Caco-2 (cell line): ENCODE results near the gene LBX1. TPM values are rescaled to one million over a fixed set of nuclear protein-coding genes. Genes with fewer than 3 reads are reported as not detected.

ENCODE experiments used
- BruUV-seq: library from RNA; stranded (reverse); fragments of 400-500 nt; replicated peaks from 2 replicates; lab custom pipeline; 2021; lab: Mats Ljungman, UMichigan
- CTCF ChIA-PET: fragments of 300-600 bp; sonication (Branson Sonifier 250); formaldehyde crosslinking; loops from one replicate; lab custom pipeline; 2022; ENCODE audit warnings: antibody characterized with exemption; lab: Charles Lee
- POLR2A ChIA-PET: fragments of 300-600 bp; sonication (Branson Sonifier 250); formaldehyde crosslinking; loops from one replicate; lab custom pipeline; 2022; ENCODE audit warnings: antibody characterized with exemption; lab: Charles Lee
- DNase-seq, 2 experiments: peaks; one replicate each; pipeline versions ENCODE4 v3.0.0 to v3.0.0-alpha.2; 2020 to 2022
- H3K27me3 ChIP-seq: replicated peaks from 2 replicates; pipeline ENCODE4 v1.6.0; 2011; ENCODE audit warnings: low read length; ENCODE audit not compliant: control insufficient read depth, insufficient read depth
- H3K36me3 ChIP-seq: 2 replicates; pipeline ENCODE4 v1.5.1; 2011; ENCODE audit warnings: low read length; ENCODE audit not compliant: control insufficient read depth, insufficient read depth
- H3K4me1 ChIP-seq: fragments of 250-450 bp; sonication (Bioruptor Pico); 2 replicates; pipeline ENCODE4 v1.5.1; 2020; ENCODE audit warnings: mild to moderate bottlenecking
- H3K4me3 ChIP-seq: 2 replicates; pipeline ENCODE4 v1.5.1; 2011; ENCODE audit warnings: low read depth, mild to moderate bottlenecking, control low read depth, low read length
- H3K9me3 ChIP-seq: fragments of 250-450 bp; sonication (Bioruptor Pico); 2 replicates; pipeline ENCODE4 v1.5.1; 2020; ENCODE audit warnings: mild to moderate bottlenecking, moderate library complexity
- H3K27ac Mint-ChIP-seq: one replicate; pipeline ENCODE4 v1.8.0; 2022; ENCODE audit warnings: mixed read lengths; ENCODE audit not compliant: unreplicated experiment
- H3K27me3 Mint-ChIP-seq: one replicate; pipeline ENCODE4 v1.8.0; 2022; ENCODE audit warnings: mixed read lengths; ENCODE audit not compliant: insufficient read depth, unreplicated experiment
- H3K36me3 Mint-ChIP-seq: one replicate; pipeline ENCODE4 v1.8.0; 2022; ENCODE audit warnings: mild to moderate bottlenecking, mixed read lengths; ENCODE audit not compliant: insufficient read depth, unreplicated experiment
- H3K4me1 Mint-ChIP-seq: one replicate; pipeline ENCODE4 v1.8.0; 2022; ENCODE audit warnings: low read depth, mixed read lengths; ENCODE audit not compliant: unreplicated experiment
- H3K4me3 Mint-ChIP-seq: one replicate; pipeline ENCODE4 v1.8.0; 2022; ENCODE audit warnings: mild to moderate bottlenecking, moderate library complexity, mixed read lengths; ENCODE audit not compliant: unreplicated experiment
- H3K9me3 Mint-ChIP-seq: one replicate; pipeline ENCODE4 v1.8.0; 2022; ENCODE audit warnings: mixed read lengths; ENCODE audit not compliant: unreplicated experiment
- CTCF ChIP-seq, 2 experiments: fragments of 200-600 bp in 1 of 2; IDR thresholded peaks; 1 replicate in 1 of 2; 2 replicates in 1 of 2; pipeline versions ENCODE4 v1.5.1 to v1.8.0; 2011 to 2022; ENCODE audit warnings: antibody characterized with exemption in 1 of 2, control low read depth in 1 of 2, inconsistent platforms in 1 of 2, low read depth in 1 of 2, low read length in 1 of 2, mild to moderate bottlenecking in 1 of 2, moderate library complexity in 1 of 2; ENCODE audit not compliant: insufficient read depth in 1 of 2, severe bottlenecking in 1 of 2, unreplicated experiment in 1 of 2
- intact Hi-C: fragments of 100-400 bp; cut with micrococcal nuclease; formaldehyde crosslinking; loops from one replicate; pipeline ENCODE4 v1.10.0; 2022; ENCODE audit not compliant: unreplicated experiment
- total RNA-seq: library from RNA; stranded (reverse); gene quantifications from 2 replicates; pipeline ENCODE4 v1.2.3, GENCODE V29; 2022

Gene LBX1
- total RNA-seq, 1 experiment from 2014 or later: not detected

- no peaks in the 10 kb centered on the region for H3K9me3 Mint-ChIP-seq
- peaks cover 14% of the 10 kb centered on the region for H3K4me1 Mint-ChIP-seq
- Histone ChIP-seq H3K4me1 (peaks cover 12% of the 10 kb centered on the region; the same call in 1 of the 2 replicates), H3K4me3 (peak overlapping the region; percentile 5; the same call in 1 of the 2 replicates), H3K9me3 (no peaks in the 10 kb centered on the region), H3K36me3 (no peaks in the 10 kb centered on the region), H3K27me3 (peaks cover 17% of the 10 kb centered on the region)
- TF ChIP-seq CTCF (IDR thresholded peaks at IDR 0.05; ENCODE audit: insufficient read depth in 1 of 2, low read depth in 1 of 2, low read length in 1 of 2, severe bottlenecking in 1 of 2, unreplicated experiment in 1 of 2): no peak
- peak overlapping the region; percentile 64 for H3K4me3 Mint-ChIP-seq
- intact Hi-C loops: no loop called here
- no peak for DNase-seq
- POLR2A ChIA-PET: no interaction called here
- H3K27me3 Mint-ChIP-seq: peaks cover 57% of the 10 kb centered on the region
- no peaks in the 10 kb centered on the region for H3K36me3 Mint-ChIP-seq
- CTCF ChIA-PET: interaction anchor here (2.7 kb wide), 1 partner anchor 15 kb away, joined by 6 read pairs; no protein-coding TSS in a partner anchor
- BruUV-seq: no TSS peak
- H3K27ac Mint-ChIP-seq: no peak overlapping the region
Measured at GRCh38 chr10:101228153-101228965, 904 bp downstream of the LBX1 start.

DNA sequence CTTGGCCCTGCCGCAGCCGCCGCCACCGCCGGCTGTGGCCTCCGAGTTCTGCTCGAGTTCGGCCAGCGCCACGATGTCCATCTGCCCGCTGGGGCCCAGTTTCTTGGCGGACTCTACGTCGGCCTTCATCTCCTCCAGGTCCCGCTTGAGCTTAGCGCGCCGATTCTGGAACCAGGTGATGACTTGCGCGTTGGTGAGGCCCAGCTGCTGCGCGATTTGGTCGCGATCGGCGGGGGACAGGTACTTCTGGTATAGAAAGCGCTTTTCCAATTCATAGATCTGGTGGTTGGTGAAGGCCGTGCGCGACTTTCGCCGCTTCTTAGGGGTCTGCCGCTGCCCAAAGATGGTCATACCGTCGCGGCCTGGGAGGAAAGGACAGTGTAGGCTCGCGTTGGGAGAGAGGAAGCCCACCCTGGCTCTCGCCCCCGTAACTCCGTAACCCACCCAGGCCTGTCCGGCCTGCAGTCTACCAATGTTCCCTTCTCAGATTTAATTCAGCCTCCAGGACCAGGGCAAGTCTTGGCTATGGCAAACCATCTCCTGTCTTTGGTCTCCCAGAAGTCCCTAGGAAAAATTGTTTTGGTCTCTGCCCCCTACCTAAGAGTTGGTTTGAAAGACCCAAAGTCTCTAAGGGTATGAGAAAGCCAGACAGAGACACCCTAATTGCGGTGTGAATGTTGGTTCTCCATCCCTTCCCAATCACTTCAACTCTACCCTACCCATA is 1.7 kb downstream of the LBX1 start:
- no peaks in the 10 kb centered on the region for H3K9me3 Mint-ChIP-seq
- intact Hi-C loops: no loop called here
- no TSS peak for BruUV-seq
- peaks cover 57% of the 10 kb centered on the region for H3K27me3 Mint-ChIP-seq
- H3K36me3 Mint-ChIP-seq: no peaks in the 10 kb centered on the region
- H3K27ac Mint-ChIP-seq: no peak overlapping the region
- ChIA-PET POLR2A (no interaction called here), CTCF (no interaction called here)
- Histone ChIP-seq H3K4me1 (peaks cover 12% of the 10 kb centered on the region; the same call in 1 of the 2 replicates), H3K9me3 (no peaks in the 10 kb centered on the region), H3K27me3 (peaks cover 17% of the 10 kb centered on the region), H3K4me3 (no peak overlapping the region), H3K36me3 (no peaks in the 10 kb centered on the region)
- DNase-seq: no peak
- peaks cover 14% of the 10 kb centered on the region for H3K4me1 Mint-ChIP-seq
- H3K4me3 Mint-ChIP-seq: no peak overlapping the region
- no peak for TF ChIP-seq CTCF (IDR thresholded peaks at IDR 0.05; ENCODE audit: insufficient read depth in 1 of 2, low read depth in 1 of 2, low read length in 1 of 2, severe bottlenecking in 1 of 2, unreplicated experiment in 1 of 2)
